OCI-LY3 (cell line): Measurements from ENCODE around the gene LYPLA2.
"Not testable (repeated sequence)": the region's sequence is repeated elsewhere in the genome, so short reads cannot be mapped to it uniquely, and the experiment has no call there.

Experiments
- H2AFZ ChIP-seq: fragments of 200-600, 300-600 bp; shearing (Covaris generic); 2 replicates; pipeline ENCODE4 v1.6.0; 2014; ENCODE audit warnings: antibody characterized with exemption, low read depth, low read length
- H3K27ac ChIP-seq: fragments of 200-600, 300-600 bp; sonication (generic); 2 replicates; pipeline ENCODE4 v1.5.1; 2014; ENCODE audit warnings: mild to moderate bottlenecking, low read length, moderate library complexity, mixed read lengths
- H3K27me3 ChIP-seq: fragments of 200-600, 300-600 bp; sonication (generic); 2 replicates; pipeline ENCODE4 v1.6.1; 2014; ENCODE audit warnings: low read depth, low read length, mixed read lengths
- H3K36me3 ChIP-seq: fragments of 200-600, 300-600 bp; sonication (generic); replicated peaks from 2 replicates; pipeline ENCODE3; 2014; ENCODE audit warnings: low read depth, low read length, mixed read lengths
- H3K4me1 ChIP-seq: fragments of 300-600, 200-600 bp; sonication (generic); 2 replicates; pipeline ENCODE4 v1.6.1; 2014; ENCODE audit warnings: low read length, mixed read lengths
- H3K4me2 ChIP-seq: fragments of 200-600, 300-600 bp; sonication (generic); 2 replicates; pipeline ENCODE4 v1.6.1; 2014; ENCODE audit warnings: low read length, mixed read lengths
- H3K4me3 ChIP-seq: fragments of 300-600, 200-600 bp; sonication (generic); 2 replicates; pipeline ENCODE4 v1.5.1; 2014; ENCODE audit warnings: antibody characterized with exemption, mild to moderate bottlenecking, low read length, moderate library complexity
- H3K79me2 ChIP-seq: fragments of 300-600, 200-600 bp; shearing (Covaris generic); 2 replicates; pipeline ENCODE4 v1.6.1; 2014; ENCODE audit warnings: mild to moderate bottlenecking, low read length, mixed read lengths
- H3K9ac ChIP-seq: fragments of 300-600, 200-600 bp; shearing (Covaris generic); 2 replicates; pipeline ENCODE4 v1.6.0; 2014; ENCODE audit warnings: mild to moderate bottlenecking, low read length, moderate library complexity
- H3K9me3 ChIP-seq: fragments of 200-600, 300-600 bp; shearing (Covaris generic); 2 replicates; pipeline ENCODE4 v1.6.1; 2014; ENCODE audit warnings: low read length, mixed read lengths; ENCODE audit not compliant: insufficient read depth
- H4K20me1 ChIP-seq: fragments of 200-600, 300-600 bp; sonication (generic); 2 replicates; pipeline ENCODE4 v1.6.1; 2016; ENCODE audit warnings: low read length, mixed read lengths; ENCODE audit not compliant: insufficient read depth
- EZH2phosphoT487 ChIP-seq: fragments of 200-600 bp; shearing (Covaris generic); IDR thresholded peaks from 2 replicates; pipeline ENCODE4 v1.6.1; 2018; ENCODE audit warnings: antibody characterized with exemption, mixed run types, low read depth
- TF ChIP-seq, protein P1 (sequence below): fragments of 200-600, 300-600 bp; sonication (generic); IDR thresholded peaks from 2 replicates; pipeline ENCODE4 v1.5.1; 2014; ENCODE audit warnings: antibody characterized with exemption, low read length, low read depth

LYPLA2 gene

GRCh38 chr1:23779826-23780371, 11.0 kb upstream of the LYPLA2 start:
- TF ChIP-seq, protein P1, sequence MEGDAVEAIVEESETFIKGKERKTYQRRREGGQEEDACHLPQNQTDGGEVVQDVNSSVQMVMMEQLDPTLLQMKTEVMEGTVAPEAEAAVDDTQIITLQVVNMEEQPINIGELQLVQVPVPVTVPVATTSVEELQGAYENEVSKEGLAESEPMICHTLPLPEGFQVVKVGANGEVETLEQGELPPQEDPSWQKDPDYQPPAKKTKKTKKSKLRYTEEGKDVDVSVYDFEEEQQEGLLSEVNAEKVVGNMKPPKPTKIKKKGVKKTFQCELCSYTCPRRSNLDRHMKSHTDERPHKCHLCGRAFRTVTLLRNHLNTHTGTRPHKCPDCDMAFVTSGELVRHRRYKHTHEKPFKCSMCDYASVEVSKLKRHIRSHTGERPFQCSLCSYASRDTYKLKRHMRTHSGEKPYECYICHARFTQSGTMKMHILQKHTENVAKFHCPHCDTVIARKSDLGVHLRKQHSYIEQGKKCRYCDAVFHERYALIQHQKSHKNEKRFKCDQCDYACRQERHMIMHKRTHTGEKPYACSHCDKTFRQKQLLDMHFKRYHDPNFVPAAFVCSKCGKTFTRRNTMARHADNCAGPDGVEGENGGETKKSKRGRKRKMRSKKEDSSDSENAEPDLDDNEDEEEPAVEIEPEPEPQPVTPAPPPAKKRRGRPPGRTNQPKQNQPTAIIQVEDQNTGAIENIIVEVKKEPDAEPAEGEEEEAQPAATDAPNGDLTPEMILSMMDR: no peak
- TF ChIP-seq EZH2phosphoT487: no peak
- Histone ChIP-seq H3K27ac (no peak overlapping the region), H3K4me2 (peak overlapping the region; percentile 92), H3K27me3 (no peaks in the 10 kb centered on the region), H2AFZ (no peak overlapping the region), H3K9me3 (no peaks in the 10 kb centered on the region), H3K4me3 (peak overlapping the region; percentile 90), H3K9ac (no peak overlapping the region), H4K20me1 (peaks cover 7% of the 10 kb centered on the region; the same call in 1 of the 2 replicates), H3K4me1 (peaks cover 8% of the 10 kb centered on the region), H3K79me2 (peaks cover 58% of the 10 kb centered on the region), H3K36me3 (peaks cover 9% of the 10 kb centered on the region)

DNA sequence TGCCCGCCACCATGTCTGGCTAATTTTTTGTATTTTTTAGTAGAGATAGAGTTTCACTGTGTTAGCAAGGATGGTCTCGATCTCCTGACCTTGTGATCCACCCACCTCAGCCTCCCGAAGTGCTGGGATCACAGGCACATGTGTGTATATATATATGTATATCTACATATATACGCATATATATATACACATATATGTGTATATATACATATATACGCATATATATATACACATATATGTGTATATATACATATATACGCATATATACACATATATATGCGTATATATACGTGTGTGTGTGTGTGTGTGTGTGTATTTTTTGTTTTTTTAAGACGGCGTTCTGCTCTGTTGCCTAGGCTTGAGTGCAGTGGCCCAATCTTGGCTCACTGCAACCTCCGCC, 7.8 kb upstream of the LYPLA2 start:
- Histone ChIP-seq H3K36me3 (peaks cover 27% of the 10 kb centered on the region), H3K79me2 (peaks cover 49% of the 10 kb centered on the region)
- H3K4me2 ChIP-seq, H3K9ac ChIP-seq, H3K4me1 ChIP-seq, H2AFZ ChIP-seq, H3K4me3 ChIP-seq, H3K27me3 ChIP-seq, H3K27ac ChIP-seq, H4K20me1 ChIP-seq, H3K9me3 ChIP-seq: not testable (repeated sequence)

- peaks cover 27% of the 10 kb centered on the region for H3K36me3 ChIP-seq
These were observed 6.1 kb upstream of the LYPLA2 start for GRCh38 chr1:23784846-23785245.

DNA sequence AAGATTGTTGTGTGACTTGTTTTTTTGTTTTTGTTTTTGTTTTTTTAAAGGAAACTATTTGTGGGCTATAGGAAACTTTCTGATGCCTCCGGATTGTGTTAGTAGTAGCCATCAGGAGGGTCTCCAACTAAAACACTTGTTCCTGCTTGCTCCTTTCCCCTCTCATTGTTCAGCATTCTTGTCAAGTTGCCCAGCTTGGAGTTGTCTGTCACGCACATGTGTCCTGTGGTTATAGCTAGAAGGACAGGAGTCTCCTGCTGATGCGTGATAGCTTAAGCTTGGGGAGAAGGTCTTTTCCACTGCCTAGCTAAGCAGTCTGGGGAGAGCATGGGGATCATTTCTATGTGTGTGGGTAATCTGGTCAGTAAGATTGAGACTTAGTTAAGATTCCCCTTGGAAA, 3.2 kb upstream of the LYPLA2 start:
- TF ChIP-seq, protein P1: no peak
- TF ChIP-seq EZH2phosphoT487: no peak
- Histone ChIP-seq H4K20me1 (no peaks in the 10 kb centered on the region), H3K4me1 (peaks cover 8% of the 10 kb centered on the region), H3K27me3 (no peaks in the 10 kb centered on the region), H3K9me3 (no peaks in the 10 kb centered on the region), H3K36me3 (peaks cover 20% of the 10 kb centered on the region), H3K79me2 (peaks cover 27% of the 10 kb centered on the region), H3K27ac (no peak overlapping the region), H2AFZ (no peak overlapping the region), H3K9ac (no peak overlapping the region), H3K4me2 (no peak overlapping the region), H3K4me3 (no peak overlapping the region)

More at GRCh38 chr1:23784846-23785245, 6.1 kb upstream of the LYPLA2 start:
- H3K4me2 ChIP-seq: no peak overlapping the region
- H3K4me3 ChIP-seq: no peak overlapping the region
- no peaks in the 10 kb centered on the region; the same call in 1 of the 2 replicates for H3K4me1 ChIP-seq
- H4K20me1 ChIP-seq: no peaks in the 10 kb centered on the region
- H3K9me3 ChIP-seq: no peaks in the 10 kb centered on the region
- TF ChIP-seq, protein P1: no peak
- TF ChIP-seq EZH2phosphoT487: no peak
- H3K9ac ChIP-seq: no peak overlapping the region
- H3K27ac ChIP-seq: no peak overlapping the region
- H3K79me2 ChIP-seq: peaks cover 33% of the 10 kb centered on the region
- H2AFZ ChIP-seq: no peak overlapping the region
- no peaks in the 10 kb centered on the region for H3K27me3 ChIP-seq
